Measurements from ENCODE around the gene EEIG1.

GRCh38 chr9:127976498-127976897 lies 4.3 kb downstream of the EEIG1 start:
- TF ChIP-seq PBX3 (IDR thresholded peaks at IDR 0.05; ENCODE audit: insufficient replicate concordance, low read depth, low read length) (no peak), FOXM1 (IDR thresholded peaks at IDR 0.05; ENCODE audit: low read depth, low read length) (no peak), MXI1 (IDR thresholded peaks at IDR 0.05; ENCODE audit: low read depth, low read length) (no peak)
